B cell (primary cell): ENCODE data around the gene TNFAIP2. TPM values are rescaled to one million over a fixed set of nuclear protein-coding genes. Genes with fewer than 3 reads are reported as not detected.

Experiments
- ATAC-seq: fragments of 200-7000 bp; cut with Tn5 transposase; one replicate; pipeline ENCODE4 v1.10.0; 2021; ENCODE audit warnings: low read depth, mild to moderate bottlenecking, moderate number of reproducible peaks, moderate library complexity
- CTCF ChIA-PET: fragments of 350-600 bp; sonication (Branson Sonifier 250); formaldehyde crosslinking; loops from one replicate; lab custom pipeline; 2021; ENCODE audit warnings: antibody characterized with exemption, inconsistent platforms; lab: Charles Lee
- POLR2A ChIA-PET: fragments of 350-600 bp; sonication (Branson Sonifier 250); formaldehyde crosslinking; loops from one replicate; lab custom pipeline; 2021; ENCODE audit warnings: antibody characterized with exemption; lab: Charles Lee
- DNase-seq: peaks from one replicate; pipeline ENCODE4 v3.0.0; 2013
- H2AFZ ChIP-seq: 2 replicates; pipeline ENCODE4 v1.6.1; 2012; ENCODE audit warnings: mild to moderate bottlenecking, low read depth, low read length; ENCODE audit not compliant: insufficient read depth, poor library complexity, severe bottlenecking
- H3K27ac ChIP-seq, 2 donors: 1 replicate in 1 of 2; 2 replicates in 1 of 2; pipeline ENCODE4 v1.5.1; 2012 to 2013; ENCODE audit warnings: low read length in 2 of 2, mild to moderate bottlenecking in 2 of 2, moderate library complexity in 1 of 2
- H3K27me3 ChIP-seq, 4 experiments: fragments of 200-600 bp in 1 of 4; sonication (generic) in 1 of 4; replicated peaks in 1 of 4; 1 replicate in 2 of 4; 2 replicates in 2 of 4; pipeline versions ENCODE4 v1.6.1 to v1.7.0; 2013 to 2016; ENCODE audit warnings: low read length in 3 of 4, mild to moderate bottlenecking in 2 of 4, mixed read lengths in 1 of 4, moderate library complexity in 1 of 4; ENCODE audit not compliant: insufficient read depth in 4 of 4, control insufficient read depth in 3 of 4; ENCODE audit errors: control extremely low read depth in 1 of 4
- H3K36me3 ChIP-seq, 2 experiments: replicated peaks in 1 of 2; 1 replicate in 1 of 2; 2 replicates in 1 of 2; pipeline versions ENCODE4 v1.6.1 to v1.7.1; 2013; ENCODE audit warnings: low read length in 1 of 2; ENCODE audit not compliant: insufficient read depth in 2 of 2, control insufficient read depth in 1 of 2; ENCODE audit errors: control extremely low read depth in 1 of 2, extremely low read depth in 1 of 2
- H3K4me1 ChIP-seq, 2 donors: fragments of 200-600 bp in 1 of 2; sonication (generic) in 1 of 2; 1 replicate in 1 of 2; 2 replicates in 1 of 2; pipeline versions ENCODE4 v1.5.1 to v1.6.1; 2013 to 2017; ENCODE audit warnings: low read length in 2 of 2; ENCODE audit not compliant: control insufficient read depth in 2 of 2, insufficient read depth in 2 of 2
- H3K4me2 ChIP-seq: replicated peaks from 2 replicates; pipeline ENCODE3; 2012; ENCODE audit warnings: mild to moderate bottlenecking, low read depth, low read length; ENCODE audit not compliant: poor library complexity, severe bottlenecking
- H3K4me3 ChIP-seq, 5 experiments: fragments of 200-600 bp in 1 of 5; sonication (generic) in 1 of 5; 1 replicate in 3 of 5; 2 replicates in 2 of 5; pipeline versions ENCODE4 v1.5.1 to v1.7.0; 2011 to 2016; ENCODE audit warnings: low read length in 4 of 5, mild to moderate bottlenecking in 4 of 5, low read depth in 2 of 5, control low read depth in 1 of 5, moderate library complexity in 1 of 5; ENCODE audit not compliant: insufficient read depth in 1 of 5; ENCODE audit errors: control extremely low read depth in 1 of 5, extremely low read depth in 1 of 5
- H3K79me2 ChIP-seq: fragments of 200-600 bp; sonication (generic); one replicate; pipeline ENCODE4 v1.6.0; 2016; ENCODE audit warnings: low read length; ENCODE audit not compliant: control insufficient read depth, insufficient read depth
- H3K9ac ChIP-seq: fragments of 200-600 bp; sonication (generic); 2 replicates; pipeline ENCODE4 v1.6.1; 2017; ENCODE audit warnings: mild to moderate bottlenecking, low read length, moderate library complexity
- H3K9me3 ChIP-seq, 3 donors: one replicate each; pipeline versions ENCODE4 v1.6.1 to v1.7.1; 2013; ENCODE audit warnings: low read length in 2 of 3; ENCODE audit not compliant: control insufficient read depth in 2 of 3, insufficient read depth in 1 of 3; ENCODE audit errors: control extremely low read depth in 1 of 3
- H4K20me1 ChIP-seq: 2 replicates; pipeline ENCODE4 v1.6.0; 2012; ENCODE audit warnings: mild to moderate bottlenecking, low read length; ENCODE audit not compliant: insufficient read depth, control insufficient read depth, poor library complexity, severe bottlenecking
- H3K27ac Mint-ChIP-seq: one replicate; pipeline ENCODE4 v1.8.0; 2021; ENCODE audit warnings: mixed read lengths
- H3K27me3 Mint-ChIP-seq: one replicate; pipeline ENCODE4 v1.8.0; 2021; ENCODE audit warnings: mixed read lengths
- H3K4me1 Mint-ChIP-seq: one replicate; pipeline ENCODE4 v1.8.0; 2021; ENCODE audit warnings: mixed read lengths
- H3K4me3 Mint-ChIP-seq: one replicate; pipeline ENCODE4 v1.8.0; 2021; ENCODE audit warnings: mixed read lengths
- H3K9me3 Mint-ChIP-seq: one replicate; pipeline ENCODE4 v1.8.0; 2022; ENCODE audit warnings: mixed read lengths; ENCODE audit not compliant: insufficient read depth
- EZH2 ChIP-seq: IDR thresholded peaks from 2 replicates; pipeline ENCODE4 v1.6.1; 2012; ENCODE audit warnings: borderline replicate concordance, low read depth, mild to moderate bottlenecking, moderate library complexity, low read length; ENCODE audit not compliant: insufficient read depth, poor library complexity, severe bottlenecking
- WGBS: methylation state at CpG from one replicate; pipeline ENCODE4 v1.1.5; 2013; ENCODE audit warnings: missing lambda C conversion rate; ENCODE audit not compliant: insufficient coverage; 5-methylcytosine and 5-hydroxymethylcytosine counted together
- intact Hi-C: fragments of 100-400 bp; cut with micrococcal nuclease; formaldehyde crosslinking; loops from one replicate; pipeline ENCODE4 v1.10.0; 2022
- polyA plus RNA-seq: library from polyadenylated mRNA; depleted of rRNA; stranded (reverse); fragments of >200 nt; gene quantifications from 2 replicates; pipeline ENCODE4 v1.2.3, GENCODE V29; 2012
- total RNA-seq, 2 donors: library from RNA; stranded (reverse); fragments of 120-200 nt in 1 of 2; gene quantifications; 1 replicate in 1 of 2; 2 replicates in 1 of 2; pipeline versions ENCODE4 v1.2.3 to v1.2.4, GENCODE V29; 2013 to 2022
- TF ChIP-seq, protein P1 (sequence below): fragments of 200-600 bp; IDR thresholded peaks from one replicate; pipeline ENCODE4 v1.8.0; 2022; ENCODE audit warnings: antibody characterized with exemption, mild to moderate bottlenecking

Gene TNFAIP2
- total and polyA plus RNA-seq, 2 donors (not counting 1 experiment from before 2014, with no cell fraction given) = 1.5 to 9.0 TPM

DNA sequence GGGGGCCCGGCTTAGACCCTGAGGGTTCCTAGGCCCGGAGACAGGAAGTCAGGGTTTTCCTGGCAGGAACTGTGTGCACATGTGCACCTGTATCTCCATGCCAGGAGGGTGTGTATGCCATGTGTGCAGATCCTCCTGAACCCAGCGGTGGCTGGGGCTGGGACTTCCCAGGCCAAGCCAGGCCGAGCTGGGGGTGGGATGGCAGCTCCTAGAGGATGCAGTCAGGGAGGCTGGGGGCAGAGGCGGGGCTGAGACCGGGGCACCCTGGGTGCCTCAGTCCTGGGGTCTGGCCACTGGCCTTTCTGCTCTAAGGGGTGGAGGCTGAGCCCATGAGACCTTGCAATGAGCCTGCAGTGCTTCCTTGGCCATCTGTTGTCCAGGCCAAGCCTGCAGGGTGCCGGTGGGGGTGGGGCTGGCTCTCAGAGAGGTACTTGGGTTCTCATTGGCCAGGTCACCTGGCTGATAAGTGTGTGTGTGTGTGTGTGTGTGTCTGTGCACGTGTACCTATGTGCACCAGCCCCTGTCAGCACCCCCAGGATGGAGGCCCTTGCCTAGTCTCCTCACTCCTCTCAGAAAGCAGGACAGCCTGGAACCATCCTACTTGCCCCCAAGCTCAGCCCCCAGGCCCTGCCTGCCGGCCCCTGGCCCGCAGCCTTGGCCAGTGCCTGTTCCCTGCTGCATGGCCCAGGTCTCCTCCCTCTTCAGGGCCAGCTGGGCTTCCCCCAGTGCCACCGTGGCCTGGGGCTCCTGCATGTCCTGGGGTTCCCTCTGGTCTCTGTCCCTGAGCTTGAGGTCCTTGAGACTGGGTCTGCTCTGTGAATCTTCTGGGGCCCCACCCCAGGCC is 10.6 kb upstream of the TNFAIP2 start:
- H3K4me3 Mint-ChIP-seq = no peak overlapping the region
- Histone ChIP-seq H3K4me2 (no peak overlapping the region), H2AFZ (no peak overlapping the region), H3K9me3 (no peaks in the 10 kb centered on the region), H3K27me3 (no peaks in the 10 kb centered on the region), H4K20me1 (no peaks in the 10 kb centered on the region), H3K4me3 (no peak overlapping the region), H3K79me2 (no peaks in the 10 kb centered on the region), H3K4me1 (peaks cover 8 to 18% of the 10 kb centered on the region in 2 donors), H3K9ac (no peak overlapping the region), H3K36me3 (no peaks in the 10 kb centered on the region), H3K27ac (no peak overlapping the region)
- ChIA-PET CTCF (interaction anchor here (0.6 to 1.1 kb wide), 2 partner anchors 8 to 35 kb away, joined by 3 to 5 read pairs; no protein-coding TSS in a partner anchor), POLR2A (no interaction called here)
- H3K27me3 Mint-ChIP-seq = peaks cover 4% of the 10 kb centered on the region
- DNase-seq (no peak), ATAC-seq (no peak)
- intact Hi-C loops = no loop called here
- H3K4me1 Mint-ChIP-seq = peaks cover 26% of the 10 kb centered on the region
- H3K9me3 Mint-ChIP-seq = no peaks in the 10 kb centered on the region
- H3K27ac Mint-ChIP-seq = no peak overlapping the region
- WGBS = 30% methylated on average over 10 of the region's 11 CpGs
- TF ChIP-seq EZH2 = no peak
- TF ChIP-seq, protein P1, sequence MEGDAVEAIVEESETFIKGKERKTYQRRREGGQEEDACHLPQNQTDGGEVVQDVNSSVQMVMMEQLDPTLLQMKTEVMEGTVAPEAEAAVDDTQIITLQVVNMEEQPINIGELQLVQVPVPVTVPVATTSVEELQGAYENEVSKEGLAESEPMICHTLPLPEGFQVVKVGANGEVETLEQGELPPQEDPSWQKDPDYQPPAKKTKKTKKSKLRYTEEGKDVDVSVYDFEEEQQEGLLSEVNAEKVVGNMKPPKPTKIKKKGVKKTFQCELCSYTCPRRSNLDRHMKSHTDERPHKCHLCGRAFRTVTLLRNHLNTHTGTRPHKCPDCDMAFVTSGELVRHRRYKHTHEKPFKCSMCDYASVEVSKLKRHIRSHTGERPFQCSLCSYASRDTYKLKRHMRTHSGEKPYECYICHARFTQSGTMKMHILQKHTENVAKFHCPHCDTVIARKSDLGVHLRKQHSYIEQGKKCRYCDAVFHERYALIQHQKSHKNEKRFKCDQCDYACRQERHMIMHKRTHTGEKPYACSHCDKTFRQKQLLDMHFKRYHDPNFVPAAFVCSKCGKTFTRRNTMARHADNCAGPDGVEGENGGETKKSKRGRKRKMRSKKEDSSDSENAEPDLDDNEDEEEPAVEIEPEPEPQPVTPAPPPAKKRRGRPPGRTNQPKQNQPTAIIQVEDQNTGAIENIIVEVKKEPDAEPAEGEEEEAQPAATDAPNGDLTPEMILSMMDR = no peak

DNA sequence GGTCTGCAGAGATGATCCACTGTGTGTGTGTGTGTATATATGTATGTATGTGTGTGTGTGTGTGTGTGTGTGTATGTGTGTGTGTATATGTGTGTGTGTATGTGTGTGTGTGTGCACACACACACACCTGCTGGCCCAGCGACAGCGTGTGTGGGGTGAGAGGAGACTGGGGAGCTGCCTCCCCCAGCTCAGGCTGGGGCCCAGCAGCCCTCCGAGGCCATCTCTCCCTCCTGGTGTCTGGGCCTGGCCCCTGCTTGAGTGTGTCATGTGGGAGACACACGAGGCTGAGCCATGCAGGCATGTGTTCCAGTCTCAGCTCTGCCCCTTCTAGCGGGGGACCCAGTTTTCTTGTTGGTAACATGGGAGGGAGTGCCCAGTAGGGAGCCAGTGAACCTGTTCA is 10.0 kb upstream of the TNFAIP2 start:
- H3K27ac ChIP-seq = no peak overlapping the region
- Mint-ChIP-seq H3K4me1 (peaks cover 26% of the 10 kb centered on the region), H3K4me3 (no peak overlapping the region), H3K9me3 (no peaks in the 10 kb centered on the region), H3K27ac (no peak overlapping the region), H3K27me3 (peaks cover 4% of the 10 kb centered on the region)
- no peaks in the 10 kb centered on the region for H3K36me3 ChIP-seq
- peaks cover 0 to 2% (median 0%) of the 10 kb centered on the region in 4 experiments for H3K27me3 ChIP-seq
- DNase-seq (no peak), ATAC-seq (no peak)
- no peak overlapping the region for H2AFZ ChIP-seq
- no peak overlapping the region for H3K9ac ChIP-seq
- H3K9me3 ChIP-seq = no peaks in the 10 kb centered on the region
- WGBS = 51% methylated on average over 5 of the region's 5 CpGs
- no peak overlapping the region for H3K4me2 ChIP-seq
- CTCF ChIA-PET = interaction anchor here (1.1 kb wide), 1 partner anchor 8 kb away, joined by 5 read pairs; no protein-coding TSS in a partner anchor
- POLR2A ChIA-PET = no interaction called here
- no peaks in the 10 kb centered on the region for H4K20me1 ChIP-seq
- no peak overlapping the region for H3K4me3 ChIP-seq
- no peaks in the 10 kb centered on the region for H3K79me2 ChIP-seq
- H3K4me1 ChIP-seq = peaks cover 8 to 18% of the 10 kb centered on the region in 2 donors
- TF ChIP-seq, protein P1 = no peak
- no peak for TF ChIP-seq EZH2
- intact Hi-C loops = no loop called here
